NCI-H146 (cell line): Measurements from ENCODE around the gene CPNE2.

Source experiments
- DNase-seq: peaks from one replicate; lab custom pipeline; 2025; lab: John Stamatoyannopoulos, UW

Gene CPNE2

DNA sequence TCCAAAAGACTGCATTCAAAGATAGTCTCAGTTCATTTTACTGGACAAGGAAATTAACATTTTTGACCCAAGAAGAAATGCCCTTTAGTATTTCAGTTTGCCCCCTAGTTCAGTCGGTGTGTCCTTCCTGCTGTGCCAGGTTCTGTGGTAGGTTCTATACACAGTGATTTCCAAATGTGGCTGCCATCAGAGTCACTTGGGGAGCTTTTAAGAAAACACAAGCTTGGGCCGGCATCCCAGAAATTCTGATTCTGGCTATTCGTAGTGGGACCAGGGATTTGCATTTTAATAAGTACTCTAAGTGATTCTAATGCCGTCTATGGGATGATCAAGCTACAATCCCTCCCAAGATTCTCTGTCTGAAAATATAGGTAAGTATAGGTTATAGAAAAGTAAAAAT is 103.9 kb downstream of the CPNE2 start:
- DNase-seq, result no peak

GRCh38 chr16:57196753-57197152 is 104.4 kb downstream of the CPNE2 start:
- no peak for DNase-seq
